ENCODE data around the gene PDHX. TPM values are rescaled to one million over a fixed set of nuclear protein-coding genes. Genes with fewer than 3 reads are reported as not detected.
"Not testable (repeated sequence)": the region's sequence is repeated elsewhere in the genome, so short reads cannot be mapped to it uniquely, and the experiment has no call there.

PDHX gene
- total and polyA plus RNA-seq, 4 donors = 45.9 to 51.1 (median 47.0) TPM

GRCh38 chr11:35023940-35024339, 107.5 kb downstream of the PDHX start:
- H3K27me3 ChIP-seq (ENCODE audit: control insufficient read depth, insufficient read depth, low read length); H3K27ac ChIP-seq (ENCODE audit: low read depth, low read length); H3K36me3 ChIP-seq (ENCODE audit: control insufficient read depth, insufficient read depth, low read length); DNase-seq (ENCODE audit: low read depth in 4 of 6, low spot score in 6 of 6); H3K9me3 ChIP-seq (ENCODE audit: control insufficient read depth, insufficient read depth, low read length); H3K4me3 ChIP-seq (ENCODE audit: low read depth, low read length); H3K4me1 ChIP-seq (ENCODE audit: control insufficient read depth, insufficient read depth, low read length): not testable (repeated sequence)
- 83% methylated on average over 1 of the region's 3 CpGs for WGBS (ENCODE audit: insufficient coverage)

DNA sequence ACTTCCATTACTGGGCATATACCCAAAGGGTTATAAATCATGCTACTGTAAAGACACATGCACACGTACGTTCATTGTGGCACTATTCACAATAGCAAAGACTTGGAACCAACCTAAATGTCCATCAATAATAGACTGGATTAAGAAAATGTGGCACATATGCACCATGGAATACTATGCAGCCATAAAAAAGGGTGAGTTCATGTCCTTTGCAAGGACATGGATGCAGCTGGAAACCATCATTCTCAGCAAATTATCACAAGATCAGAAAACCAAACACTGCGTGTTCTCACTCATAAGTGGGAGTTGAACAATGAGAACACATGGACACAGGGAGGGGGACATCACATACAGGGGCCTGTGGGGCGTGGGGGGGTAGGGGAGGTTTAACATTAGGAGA, 111.6 kb downstream of the PDHX start:
- not testable (repeated sequence) for H3K36me3 ChIP-seq (ENCODE audit: control insufficient read depth, insufficient read depth, low read length); H3K27ac ChIP-seq (ENCODE audit: low read depth, low read length); DNase-seq (ENCODE audit: low read depth in 4 of 6, low spot score in 6 of 6); H3K4me3 ChIP-seq (ENCODE audit: low read depth, low read length); H3K4me1 ChIP-seq (ENCODE audit: control insufficient read depth, insufficient read depth, low read length); H3K9me3 ChIP-seq (ENCODE audit: control insufficient read depth, insufficient read depth, low read length); H3K27me3 ChIP-seq (ENCODE audit: control insufficient read depth, insufficient read depth, low read length)
- no CpG with 5 or more reads among the region's 4 CpGs for WGBS (ENCODE audit: insufficient coverage)

DNA sequence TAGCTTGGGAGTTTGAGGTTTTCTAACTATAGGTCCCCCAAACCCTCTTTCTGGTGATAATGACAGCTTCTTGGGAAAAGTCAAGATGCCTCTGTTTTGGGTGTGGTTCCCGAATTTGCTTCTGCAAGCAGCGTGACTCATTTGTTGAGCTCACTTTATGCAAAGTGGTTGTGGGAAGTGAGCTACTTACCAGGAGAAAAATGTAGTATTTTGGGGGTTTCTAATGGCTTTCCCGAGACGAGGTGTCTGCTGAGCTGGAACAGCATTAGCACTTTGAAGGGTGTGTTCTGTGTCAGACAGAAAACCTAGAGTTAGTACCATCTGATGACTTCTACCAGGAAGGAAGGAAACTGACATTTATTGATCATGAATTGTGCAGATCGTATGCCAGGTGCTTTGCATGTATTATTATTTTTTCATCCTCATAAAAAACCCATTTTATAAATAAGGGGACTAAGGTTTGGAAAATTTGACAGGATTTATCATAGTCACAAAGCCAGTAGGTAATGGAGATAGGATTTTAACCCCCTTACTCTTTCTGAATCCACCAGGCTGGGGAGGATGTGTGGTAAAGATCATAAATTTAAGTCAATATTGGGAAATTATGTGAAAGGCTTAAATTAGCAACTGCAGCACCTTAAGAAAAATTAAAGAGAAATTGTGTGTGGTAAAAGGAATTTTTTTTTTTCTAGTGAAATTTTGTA, 113.7 kb downstream of the PDHX start:
- Histone ChIP-seq H3K27me3 (ENCODE audit: control insufficient read depth, insufficient read depth, low read length) (no peaks in the 10 kb centered on the region), H3K27ac (ENCODE audit: low read depth, low read length) (no peak overlapping the region), H3K9me3 (ENCODE audit: control insufficient read depth, insufficient read depth, low read length) (no peaks in the 10 kb centered on the region), H3K4me1 (ENCODE audit: control insufficient read depth, insufficient read depth, low read length) (no peaks in the 10 kb centered on the region), H3K36me3 (ENCODE audit: control insufficient read depth, insufficient read depth, low read length) (no peaks in the 10 kb centered on the region), H3K4me3 (ENCODE audit: low read depth, low read length) (no peak overlapping the region)
- no peak for DNase-seq (ENCODE audit: low read depth in 4 of 6, low spot score in 6 of 6)
- 72% methylated on average over 3 of the region's 5 CpGs for WGBS (ENCODE audit: insufficient coverage)

DNA sequence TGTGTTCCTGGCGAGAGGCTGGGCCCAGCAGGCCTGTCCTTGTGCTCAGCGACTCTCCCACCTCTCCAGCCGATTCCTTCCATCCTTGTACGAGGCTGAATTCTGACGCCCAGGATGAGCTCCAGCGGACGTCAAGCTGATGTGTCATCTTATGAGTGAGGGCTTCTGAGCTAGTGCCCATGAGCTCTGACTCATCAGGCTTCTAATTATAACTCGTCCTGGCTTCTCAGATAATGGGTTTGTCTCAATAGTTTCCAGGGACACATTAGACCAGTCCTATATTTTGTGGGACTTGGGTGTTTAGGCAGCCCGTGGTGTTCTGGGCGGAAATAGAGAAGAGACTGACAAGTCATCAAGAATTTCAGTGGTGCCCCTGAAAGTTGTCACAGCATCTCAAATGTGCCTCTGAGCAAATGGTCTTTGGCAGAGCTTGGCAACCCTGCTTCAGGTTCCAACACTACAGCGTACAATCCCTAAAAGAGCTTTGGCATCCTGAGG, 114.3 kb downstream of the PDHX start:
- H3K4me1 ChIP-seq (ENCODE audit: control insufficient read depth, insufficient read depth, low read length) = no peaks in the 10 kb centered on the region
- no peaks in the 10 kb centered on the region for H3K9me3 ChIP-seq (ENCODE audit: control insufficient read depth, insufficient read depth, low read length)
- H3K4me3 ChIP-seq (ENCODE audit: low read depth, low read length) = no peak overlapping the region
- H3K27me3 ChIP-seq (ENCODE audit: control insufficient read depth, insufficient read depth, low read length) = no peaks in the 10 kb centered on the region
- DNase-seq (ENCODE audit: low read depth in 4 of 6, low spot score in 6 of 6) = no peak
- no peaks in the 10 kb centered on the region for H3K36me3 ChIP-seq (ENCODE audit: control insufficient read depth, insufficient read depth, low read length)
- H3K27ac ChIP-seq (ENCODE audit: low read depth, low read length) = no peak overlapping the region
- 84% methylated on average over 6 of the region's 11 CpGs for WGBS (ENCODE audit: insufficient coverage)

DNA sequence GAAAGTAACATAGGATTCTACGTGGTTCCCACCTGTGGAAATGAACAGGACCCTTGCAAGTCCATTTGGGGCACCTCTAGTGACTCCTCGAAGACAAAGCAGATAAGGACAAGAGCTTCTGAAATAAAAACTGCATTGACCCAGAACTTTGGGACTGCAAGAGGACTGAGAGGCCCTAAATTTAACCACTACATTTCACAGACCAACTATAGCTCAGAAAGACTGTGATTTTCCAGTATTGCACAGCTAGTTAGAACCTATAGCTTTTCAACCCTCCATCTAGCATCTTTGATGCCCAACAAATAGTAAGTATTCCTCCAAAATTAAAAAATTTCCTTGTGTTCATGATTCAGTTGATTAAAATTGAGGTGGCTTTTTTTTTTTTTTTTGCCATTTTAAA, 114.9 kb downstream of the PDHX start:
- WGBS (ENCODE audit: insufficient coverage) = 100% methylated on average over 2 of the region's 2 CpGs
- Histone ChIP-seq H3K4me1 (ENCODE audit: control insufficient read depth, insufficient read depth, low read length) (no peaks in the 10 kb centered on the region), H3K36me3 (ENCODE audit: control insufficient read depth, insufficient read depth, low read length) (no peaks in the 10 kb centered on the region), H3K27me3 (ENCODE audit: control insufficient read depth, insufficient read depth, low read length) (no peaks in the 10 kb centered on the region), H3K27ac (ENCODE audit: low read depth, low read length) (no peak overlapping the region), H3K4me3 (ENCODE audit: low read depth, low read length) (no peak overlapping the region), H3K9me3 (ENCODE audit: control insufficient read depth, insufficient read depth, low read length) (no peaks in the 10 kb centered on the region)
- no peak for DNase-seq (ENCODE audit: low read depth in 4 of 6, low spot score in 6 of 6)

GRCh38 chr11:35031867-35032266, 115.4 kb downstream of the PDHX start:
- no peaks in the 10 kb centered on the region for H3K27me3 ChIP-seq (ENCODE audit: control insufficient read depth, insufficient read depth, low read length)
- WGBS (ENCODE audit: insufficient coverage) = no CpG with 5 or more reads among the region's 1 CpG

GRCh38 chr11:35033011-35033410, 116.6 kb downstream of the PDHX start:
- H3K4me3 ChIP-seq (ENCODE audit: low read depth, low read length) = no peak overlapping the region
- no peaks in the 10 kb centered on the region for H3K9me3 ChIP-seq (ENCODE audit: control insufficient read depth, insufficient read depth, low read length)
- H3K27me3 ChIP-seq (ENCODE audit: control insufficient read depth, insufficient read depth, low read length) = no peaks in the 10 kb centered on the region
- H3K36me3 ChIP-seq (ENCODE audit: control insufficient read depth, insufficient read depth, low read length) = no peaks in the 10 kb centered on the region
- no peak for DNase-seq (ENCODE audit: low read depth in 4 of 6, low spot score in 6 of 6)
- 96% methylated on average over 4 of the region's 6 CpGs for WGBS (ENCODE audit: insufficient coverage)
- H3K4me1 ChIP-seq (ENCODE audit: control insufficient read depth, insufficient read depth, low read length) = no peaks in the 10 kb centered on the region
- no peak overlapping the region for H3K27ac ChIP-seq (ENCODE audit: low read depth, low read length)

More at GRCh38 chr11:35031867-35032266, 115.4 kb downstream of the PDHX start:
- no peak for DNase-seq (ENCODE audit: low read depth in 4 of 6, low spot score in 6 of 6)
- no peak overlapping the region for H3K27ac ChIP-seq (ENCODE audit: low read depth, low read length)
- H3K9me3 ChIP-seq (ENCODE audit: control insufficient read depth, insufficient read depth, low read length) = no peaks in the 10 kb centered on the region
- H3K36me3 ChIP-seq (ENCODE audit: control insufficient read depth, insufficient read depth, low read length) = no peaks in the 10 kb centered on the region
- H3K4me3 ChIP-seq (ENCODE audit: low read depth, low read length) = no peak overlapping the region
- no peaks in the 10 kb centered on the region for H3K4me1 ChIP-seq (ENCODE audit: control insufficient read depth, insufficient read depth, low read length)

- H3K9me3 ChIP-seq (ENCODE audit: control insufficient read depth, insufficient read depth, low read length) = no peaks in the 10 kb centered on the region
- WGBS (ENCODE audit: insufficient coverage) = 100% methylated on average over 1 of the region's 3 CpGs
- no peaks in the 10 kb centered on the region for H3K27me3 ChIP-seq (ENCODE audit: control insufficient read depth, insufficient read depth, low read length)
- no peak overlapping the region for H3K4me3 ChIP-seq (ENCODE audit: low read depth, low read length)
- H3K27ac ChIP-seq (ENCODE audit: low read depth, low read length) = no peak overlapping the region
- no peak for DNase-seq (ENCODE audit: low read depth in 4 of 6, low spot score in 6 of 6)
- no peaks in the 10 kb centered on the region for H3K36me3 ChIP-seq (ENCODE audit: control insufficient read depth, insufficient read depth, low read length)
- no peaks in the 10 kb centered on the region for H3K4me1 ChIP-seq (ENCODE audit: control insufficient read depth, insufficient read depth, low read length)
These were observed 118.0 kb downstream of the PDHX start for GRCh38 chr11:35034401-35034800.

GRCh38 chr11:35035894-35036408, 119.5 kb downstream of the PDHX start:
- Histone ChIP-seq H3K4me3 (ENCODE audit: low read depth, low read length) (no peak overlapping the region), H3K9me3 (ENCODE audit: control insufficient read depth, insufficient read depth, low read length) (no peaks in the 10 kb centered on the region), H3K27ac (ENCODE audit: low read depth, low read length) (no peak overlapping the region), H3K36me3 (ENCODE audit: control insufficient read depth, insufficient read depth, low read length) (no peaks in the 10 kb centered on the region), H3K27me3 (ENCODE audit: control insufficient read depth, insufficient read depth, low read length) (no peaks in the 10 kb centered on the region), H3K4me1 (ENCODE audit: control insufficient read depth, insufficient read depth, low read length) (no peaks in the 10 kb centered on the region)
- no peak for DNase-seq (ENCODE audit: low read depth in 4 of 6, low spot score in 6 of 6)
- no CpG with 5 or more reads among the region's 3 CpGs for WGBS (ENCODE audit: insufficient coverage)

DNA sequence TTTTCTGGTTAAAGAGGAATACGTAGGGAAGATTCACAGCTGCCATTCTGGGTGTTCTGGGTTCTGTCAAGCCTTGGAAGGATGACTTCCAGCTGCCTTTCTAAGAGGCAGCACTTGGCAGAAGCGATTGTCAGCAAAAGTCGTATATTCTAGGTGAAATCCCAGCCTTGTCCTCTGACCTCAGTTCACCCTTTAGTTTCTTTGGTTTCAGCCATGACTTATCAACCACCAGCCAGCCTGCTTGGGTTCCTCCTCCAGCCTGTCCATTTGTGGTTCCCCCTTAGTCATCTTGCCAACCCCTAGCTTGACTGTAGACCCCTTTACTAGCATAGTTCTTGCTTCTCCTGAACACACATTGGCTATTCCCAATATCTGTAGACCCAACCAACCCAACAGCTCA, 120.2 kb downstream of the PDHX start:
- Histone ChIP-seq H3K4me3 (ENCODE audit: low read depth, low read length) (no peak overlapping the region), H3K27ac (ENCODE audit: low read depth, low read length) (no peak overlapping the region), H3K27me3 (ENCODE audit: control insufficient read depth, insufficient read depth, low read length) (no peaks in the 10 kb centered on the region), H3K36me3 (ENCODE audit: control insufficient read depth, insufficient read depth, low read length) (no peaks in the 10 kb centered on the region), H3K4me1 (ENCODE audit: control insufficient read depth, insufficient read depth, low read length) (no peaks in the 10 kb centered on the region), H3K9me3 (ENCODE audit: control insufficient read depth, insufficient read depth, low read length) (no peaks in the 10 kb centered on the region)
- WGBS (ENCODE audit: insufficient coverage) = 93% methylated on average over 3 of the region's 3 CpGs
- DNase-seq (ENCODE audit: low read depth in 4 of 6, low spot score in 6 of 6) = no peak
